A673 (cell line): Measurements from ENCODE around the gene THAP9.

ENCODE experiments used
- EZH2 ChIP-seq: fragments of 200-600 bp; sonication (generic); IDR thresholded peaks from 2 replicates; pipeline ENCODE4 v1.6.1; 2017; ENCODE audit warnings: borderline replicate concordance, low read depth, mild to moderate bottlenecking, mixed read lengths, antibody characterized with exemption, low read length; ENCODE audit not compliant: poor library complexity, severe bottlenecking
- TF ChIP-seq, protein P1 (sequence below): fragments of 300-800, 200-600 bp; sonication (generic); conservative IDR thresholded peaks from 2 replicates; pipeline ENCODE4 v1.5.1; 2017; ENCODE audit warnings: low read depth, mild to moderate bottlenecking, antibody characterized with exemption, low read length, moderate library complexity, mixed read lengths

DNA sequence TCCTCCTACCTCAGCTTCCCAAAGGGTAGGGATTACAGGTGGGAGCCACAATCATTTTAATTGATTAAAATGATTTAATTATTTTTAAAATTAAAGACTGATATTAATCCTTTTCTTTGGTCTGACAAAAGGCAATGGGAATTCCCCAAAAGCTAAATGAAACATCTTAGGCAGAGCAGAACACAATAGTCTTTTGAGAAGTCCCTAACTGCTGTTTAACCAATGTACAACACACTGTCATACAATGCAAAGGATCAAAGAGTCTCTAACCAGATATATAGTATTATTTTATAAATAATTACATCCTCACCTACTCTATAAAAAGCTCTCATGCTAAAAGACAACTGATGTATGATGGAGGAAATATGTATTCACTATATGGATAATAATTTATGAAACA lies 47.0 kb downstream of the THAP9 start:
- TF ChIP-seq, protein P1, sequence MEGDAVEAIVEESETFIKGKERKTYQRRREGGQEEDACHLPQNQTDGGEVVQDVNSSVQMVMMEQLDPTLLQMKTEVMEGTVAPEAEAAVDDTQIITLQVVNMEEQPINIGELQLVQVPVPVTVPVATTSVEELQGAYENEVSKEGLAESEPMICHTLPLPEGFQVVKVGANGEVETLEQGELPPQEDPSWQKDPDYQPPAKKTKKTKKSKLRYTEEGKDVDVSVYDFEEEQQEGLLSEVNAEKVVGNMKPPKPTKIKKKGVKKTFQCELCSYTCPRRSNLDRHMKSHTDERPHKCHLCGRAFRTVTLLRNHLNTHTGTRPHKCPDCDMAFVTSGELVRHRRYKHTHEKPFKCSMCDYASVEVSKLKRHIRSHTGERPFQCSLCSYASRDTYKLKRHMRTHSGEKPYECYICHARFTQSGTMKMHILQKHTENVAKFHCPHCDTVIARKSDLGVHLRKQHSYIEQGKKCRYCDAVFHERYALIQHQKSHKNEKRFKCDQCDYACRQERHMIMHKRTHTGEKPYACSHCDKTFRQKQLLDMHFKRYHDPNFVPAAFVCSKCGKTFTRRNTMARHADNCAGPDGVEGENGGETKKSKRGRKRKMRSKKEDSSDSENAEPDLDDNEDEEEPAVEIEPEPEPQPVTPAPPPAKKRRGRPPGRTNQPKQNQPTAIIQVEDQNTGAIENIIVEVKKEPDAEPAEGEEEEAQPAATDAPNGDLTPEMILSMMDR = no peak
- no peak for TF ChIP-seq EZH2
